Neural progenitor cell (in vitro differentiated cells): ENCODE data around the gene USP36.

Experiments used
- CTCF ChIP-seq: fragments of 200-600 bp; sonication (generic); IDR thresholded peaks from 2 replicates; pipeline ENCODE4 v1.5.1; 2017; ENCODE audit warnings: antibody characterized with exemption, mild to moderate bottlenecking
- EZH2phosphoT487 ChIP-seq: fragments of 200-600 bp; sonication (generic); IDR thresholded peaks from 2 replicates; pipeline ENCODE4 v1.6.1; 2017; ENCODE audit warnings: antibody characterized with exemption

- TF ChIP-seq EZH2phosphoT487 = no peak
- no peak for TF ChIP-seq CTCF
Measured at GRCh38 chr17:78795861-78796516, 44.6 kb downstream of the USP36 start.
